ENCODE results near the gene ST6GALNAC6.

DNA sequence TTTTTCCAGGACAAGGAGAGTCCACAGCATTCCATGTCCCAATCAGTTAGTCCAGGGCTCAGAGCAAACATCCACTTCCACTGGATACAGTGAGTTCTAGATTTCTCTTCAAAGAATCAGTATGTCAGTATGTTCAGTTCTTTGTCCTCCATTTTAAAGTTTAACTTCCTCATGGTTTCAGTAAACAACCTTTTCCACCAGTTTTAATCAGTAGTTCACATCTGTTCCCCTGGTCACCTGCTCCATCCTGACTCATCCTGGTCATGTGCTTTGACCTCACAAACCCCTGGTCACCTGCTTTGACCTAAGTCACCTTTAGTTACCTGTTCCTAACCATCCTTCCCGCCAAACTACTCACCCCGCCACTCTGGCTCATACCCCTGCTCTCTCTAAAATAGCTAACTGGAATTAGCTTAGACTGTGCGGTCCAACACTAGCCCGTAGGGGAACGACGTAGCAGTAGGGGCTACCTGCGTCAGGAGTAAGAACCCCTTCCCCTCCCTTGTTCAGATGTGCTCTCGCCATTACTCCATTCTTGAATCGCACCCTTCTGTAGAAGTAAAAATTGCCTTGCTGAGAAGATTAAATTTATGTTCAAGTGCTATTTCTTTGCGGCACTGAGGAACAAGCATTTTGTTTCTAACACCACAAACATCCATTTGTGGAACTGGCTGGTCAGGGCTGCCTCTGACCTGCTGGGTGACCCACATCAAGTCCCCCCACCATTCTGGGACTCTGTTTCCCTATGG is 50.5 kb downstream of the ST6GALNAC6 start:
- no peak for TF ChIP-seq POLR2A (IDR thresholded peaks at IDR 0.05; ENCODE audit: low read depth, low read length)
- TF ChIP-seq SMC3 (IDR thresholded peaks at IDR 0.05; ENCODE audit: low read depth, low read length) = no peak
- TF ChIP-seq, protein P1, sequence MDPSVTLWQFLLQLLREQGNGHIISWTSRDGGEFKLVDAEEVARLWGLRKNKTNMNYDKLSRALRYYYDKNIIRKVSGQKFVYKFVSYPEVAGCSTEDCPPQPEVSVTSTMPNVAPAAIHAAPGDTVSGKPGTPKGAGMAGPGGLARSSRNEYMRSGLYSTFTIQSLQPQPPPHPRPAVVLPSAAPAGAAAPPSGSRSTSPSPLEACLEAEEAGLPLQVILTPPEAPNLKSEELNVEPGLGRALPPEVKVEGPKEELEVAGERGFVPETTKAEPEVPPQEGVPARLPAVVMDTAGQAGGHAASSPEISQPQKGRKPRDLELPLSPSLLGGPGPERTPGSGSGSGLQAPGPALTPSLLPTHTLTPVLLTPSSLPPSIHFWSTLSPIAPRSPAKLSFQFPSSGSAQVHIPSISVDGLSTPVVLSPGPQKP (IDR thresholded peaks at IDR 0.05; ENCODE audit: borderline replicate concordance, low read depth, low read length) = no peak
- TF ChIP-seq, protein P2, sequence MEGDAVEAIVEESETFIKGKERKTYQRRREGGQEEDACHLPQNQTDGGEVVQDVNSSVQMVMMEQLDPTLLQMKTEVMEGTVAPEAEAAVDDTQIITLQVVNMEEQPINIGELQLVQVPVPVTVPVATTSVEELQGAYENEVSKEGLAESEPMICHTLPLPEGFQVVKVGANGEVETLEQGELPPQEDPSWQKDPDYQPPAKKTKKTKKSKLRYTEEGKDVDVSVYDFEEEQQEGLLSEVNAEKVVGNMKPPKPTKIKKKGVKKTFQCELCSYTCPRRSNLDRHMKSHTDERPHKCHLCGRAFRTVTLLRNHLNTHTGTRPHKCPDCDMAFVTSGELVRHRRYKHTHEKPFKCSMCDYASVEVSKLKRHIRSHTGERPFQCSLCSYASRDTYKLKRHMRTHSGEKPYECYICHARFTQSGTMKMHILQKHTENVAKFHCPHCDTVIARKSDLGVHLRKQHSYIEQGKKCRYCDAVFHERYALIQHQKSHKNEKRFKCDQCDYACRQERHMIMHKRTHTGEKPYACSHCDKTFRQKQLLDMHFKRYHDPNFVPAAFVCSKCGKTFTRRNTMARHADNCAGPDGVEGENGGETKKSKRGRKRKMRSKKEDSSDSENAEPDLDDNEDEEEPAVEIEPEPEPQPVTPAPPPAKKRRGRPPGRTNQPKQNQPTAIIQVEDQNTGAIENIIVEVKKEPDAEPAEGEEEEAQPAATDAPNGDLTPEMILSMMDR (conservative IDR thresholded peaks at IDR 0.05; ENCODE audit: low read depth, low read length) = no peak
- no peak for TF ChIP-seq CEBPB (IDR thresholded peaks at IDR 0.05; ENCODE audit: low read depth, low read length)
- no peak for TF ChIP-seq RAD21 (IDR thresholded peaks at IDR 0.05; ENCODE audit: low read length)
- TF ChIP-seq MXI1 (IDR thresholded peaks at IDR 0.05; ENCODE audit: borderline replicate concordance, low read depth, low read length) = no peak
- TF ChIP-seq NFE2L2 (IDR thresholded peaks at IDR 0.05; ENCODE audit: low read depth, low read length) = no peak
- TF ChIP-seq, protein P3, sequence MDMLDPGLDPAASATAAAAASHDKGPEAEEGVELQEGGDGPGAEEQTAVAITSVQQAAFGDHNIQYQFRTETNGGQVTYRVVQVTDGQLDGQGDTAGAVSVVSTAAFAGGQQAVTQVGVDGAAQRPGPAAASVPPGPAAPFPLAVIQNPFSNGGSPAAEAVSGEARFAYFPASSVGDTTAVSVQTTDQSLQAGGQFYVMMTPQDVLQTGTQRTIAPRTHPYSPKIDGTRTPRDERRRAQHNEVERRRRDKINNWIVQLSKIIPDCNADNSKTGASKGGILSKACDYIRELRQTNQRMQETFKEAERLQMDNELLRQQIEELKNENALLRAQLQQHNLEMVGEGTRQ (IDR thresholded peaks at IDR 0.05; ENCODE audit: low read depth, low read length) = no peak
- no peak for TF ChIP-seq CHD1 (IDR thresholded peaks at IDR 0.05; ENCODE audit: low read depth, low read length)
- no peak for TF ChIP-seq RCOR1 (IDR thresholded peaks at IDR 0.05; ENCODE audit: insufficient replicate concordance, low read length)
- TF ChIP-seq RFX5 (IDR thresholded peaks at IDR 0.05; ENCODE audit: low read depth, low read length) = no peak

All from IMR-90 (cell line).